BE2C (cell line): ENCODE data around the gene ANKRD26.

Experiments
- DNase-seq: peaks from one replicate; pipeline ENCODE4 v3.0.0-alpha.2; 2020
- H3K27me3 ChIP-seq: fragments of 250-450 bp; sonication (Bioruptor Pico); 2 replicates; pipeline ENCODE4 v1.5.1; 2020; ENCODE audit warnings: mild to moderate bottlenecking
- H3K36me3 ChIP-seq: fragments of 250-450 bp; sonication (Bioruptor Pico); 2 replicates; pipeline ENCODE4 v1.5.1; 2020; ENCODE audit warnings: mild to moderate bottlenecking
- H3K4me1 ChIP-seq: fragments of 250-450 bp; sonication (Bioruptor Pico); 2 replicates; pipeline ENCODE4 v1.5.1; 2020
- H3K4me3 ChIP-seq: 2 replicates; pipeline ENCODE4 v1.5.1; 2011; ENCODE audit warnings: low read depth, low read length
- H3K9me3 ChIP-seq: fragments of 250-450 bp; sonication (Bioruptor Pico); 2 replicates; pipeline ENCODE4 v1.5.1; 2020
- CTCF ChIP-seq: IDR thresholded peaks from 2 replicates; pipeline ENCODE4 v1.5.1; 2012; ENCODE audit warnings: mild to moderate bottlenecking, low read depth, low read length

Gene ANKRD26

GRCh38 chr10:27038168-27038567 is 62.1 kb downstream of the ANKRD26 start:
- no peaks in the 10 kb centered on the region; the same call in 1 of the 2 replicates for H3K36me3 ChIP-seq
- H3K27me3 ChIP-seq, result no peaks in the 10 kb centered on the region
- no peaks in the 10 kb centered on the region for H3K4me1 ChIP-seq
- no peak overlapping the region for H3K4me3 ChIP-seq
- TF ChIP-seq CTCF, result no peak
- DNase-seq, result no peak
- H3K9me3 ChIP-seq, result no peaks in the 10 kb centered on the region

- Histone ChIP-seq H3K27me3 (no peaks in the 10 kb centered on the region), H3K4me1 (no peaks in the 10 kb centered on the region), H3K36me3 (no peaks in the 10 kb centered on the region; the same call in 1 of the 2 replicates), H3K4me3 (no peak overlapping the region), H3K9me3 (no peaks in the 10 kb centered on the region)
- TF ChIP-seq CTCF, result no peak
- DNase-seq, result no peak
Measured at GRCh38 chr10:27035163-27035562, 65.1 kb downstream of the ANKRD26 start.

- no peak for TF ChIP-seq CTCF
Measured at GRCh38 chr10:27030060-27030459, 70.2 kb downstream of the ANKRD26 start.

GRCh38 chr10:27022048-27022447 is 78.2 kb downstream of the ANKRD26 start:
- no peaks in the 10 kb centered on the region for H3K9me3 ChIP-seq
- H3K4me1 ChIP-seq, result no peaks in the 10 kb centered on the region
- no peak for TF ChIP-seq CTCF
- DNase-seq, result no peak
- no peaks in the 10 kb centered on the region for H3K27me3 ChIP-seq
- no peaks in the 10 kb centered on the region for H3K36me3 ChIP-seq
- H3K4me3 ChIP-seq, result no peak overlapping the region

More at GRCh38 chr10:27030060-27030459, 70.2 kb downstream of the ANKRD26 start:
- Histone ChIP-seq H3K36me3 (no peaks in the 10 kb centered on the region), H3K4me1 (no peaks in the 10 kb centered on the region), H3K27me3 (no peaks in the 10 kb centered on the region), H3K4me3 (no peak overlapping the region), H3K9me3 (no peaks in the 10 kb centered on the region)
- no peak for DNase-seq

DNA sequence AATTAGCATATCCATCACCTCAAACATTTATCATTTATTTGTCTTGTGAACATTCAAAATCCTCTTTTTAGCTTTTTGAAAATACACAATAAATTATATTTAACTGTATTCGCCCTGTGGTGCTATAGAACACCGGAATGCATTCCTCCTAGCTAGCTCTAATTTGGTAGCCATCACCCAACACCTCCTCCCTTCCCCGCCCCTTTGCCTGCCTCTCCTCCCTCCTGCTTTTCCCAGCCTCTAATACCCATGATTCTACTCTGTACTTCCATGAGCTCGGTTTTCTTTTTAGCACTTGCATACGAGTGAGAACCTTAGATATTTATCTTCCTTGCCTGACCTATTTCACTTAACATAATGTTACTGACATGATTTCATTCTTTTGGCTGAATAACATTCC is 80.1 kb downstream of the ANKRD26 start:
- no peaks in the 10 kb centered on the region for H3K9me3 ChIP-seq
- H3K4me1 ChIP-seq, result no peaks in the 10 kb centered on the region
- H3K4me3 ChIP-seq, result no peak overlapping the region
- no peaks in the 10 kb centered on the region for H3K27me3 ChIP-seq
- no peak for TF ChIP-seq CTCF
- no peaks in the 10 kb centered on the region for H3K36me3 ChIP-seq
- DNase-seq, result no peak

DNA sequence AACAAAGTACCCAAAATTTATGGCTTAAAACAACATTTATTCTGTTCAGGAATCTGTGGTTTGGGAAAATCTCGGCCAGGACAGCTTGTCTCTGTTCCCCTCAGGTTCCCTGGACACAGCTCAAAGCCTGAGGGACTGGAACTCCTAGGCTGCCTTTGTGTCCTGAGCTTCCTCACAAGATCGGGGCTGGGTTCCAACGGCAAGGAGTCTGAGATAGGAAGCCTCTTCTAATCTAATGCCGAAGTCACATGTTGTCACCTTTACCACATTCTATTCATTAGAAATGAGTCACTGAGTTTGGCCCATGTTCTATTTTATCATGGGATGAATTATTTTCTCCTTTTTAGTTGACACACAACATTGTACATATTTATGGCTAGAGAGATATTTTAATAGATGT is 80.5 kb downstream of the ANKRD26 start:
- Histone ChIP-seq H3K36me3 (no peaks in the 10 kb centered on the region), H3K9me3 (no peaks in the 10 kb centered on the region), H3K4me3 (no peak overlapping the region), H3K4me1 (no peaks in the 10 kb centered on the region), H3K27me3 (no peaks in the 10 kb centered on the region)
- DNase-seq, result no peak
- no peak for TF ChIP-seq CTCF
